ENCODE results near the gene LRMDA. TPM values are rescaled to one million over a fixed set of nuclear protein-coding genes. Genes with fewer than 3 reads are reported as not detected.

Gene LRMDA
- total and polyA plus RNA-seq, 2 donors (not counting 1 experiment from before 2014, with no cell fraction given): 0.12 TPM; not detected in 1

GRCh38 chr10:76491216-76491615 is 1059.8 kb downstream of the LRMDA start:
- Mint-ChIP-seq H3K9me3 (ENCODE audit: insufficient read depth) (peaks cover 7% of the 10 kb centered on the region), H3K4me1 (no peaks in the 10 kb centered on the region), H3K27me3 (no peaks in the 10 kb centered on the region), H3K4me3 (no peak overlapping the region), H3K27ac (no peak overlapping the region)
- Histone ChIP-seq H3K27me3 (replicated peaks in 1 of 4; ENCODE audit: control extremely low read depth in 1 of 4, control insufficient read depth in 3 of 4, insufficient read depth in 4 of 4, low read length in 3 of 4) (no peaks in the 10 kb centered on the region), H3K4me2 (replicated peaks; ENCODE audit: low read depth, low read length, poor library complexity, severe bottlenecking) (no peak overlapping the region), H3K9me3 (ENCODE audit: control extremely low read depth in 1 of 3, control insufficient read depth in 2 of 3, insufficient read depth in 1 of 3, low read length in 2 of 3) (peaks cover 0 to 4% (median 0%) of the 10 kb centered on the region in 3 donors), H3K4me1 (ENCODE audit: control insufficient read depth in 2 of 2, insufficient read depth in 2 of 2, low read length in 2 of 2) (no peaks in the 10 kb centered on the region), H3K9ac (ENCODE audit: low read length) (no peak overlapping the region), H3K79me2 (ENCODE audit: control insufficient read depth, insufficient read depth, low read length) (no peaks in the 10 kb centered on the region), H3K36me3 (replicated peaks in 1 of 2; ENCODE audit: control extremely low read depth in 1 of 2, control insufficient read depth in 1 of 2, extremely low read depth in 1 of 2, insufficient read depth in 2 of 2, low read length in 1 of 2) (no peaks in the 10 kb centered on the region), H4K20me1 (ENCODE audit: control insufficient read depth, insufficient read depth, low read length, poor library complexity, severe bottlenecking) (no peaks in the 10 kb centered on the region), H3K27ac (ENCODE audit: low read length in 2 of 2) (no peak overlapping the region), H3K4me3 (ENCODE audit: control extremely low read depth in 1 of 5, extremely low read depth in 1 of 5, insufficient read depth in 1 of 5, low read depth in 2 of 5, low read length in 4 of 5) (no peak overlapping the region), H2AFZ (ENCODE audit: insufficient read depth, low read depth, low read length, poor library complexity, severe bottlenecking) (no peak overlapping the region)
- ATAC-seq (ENCODE audit: low read depth): no peak
- intact Hi-C loops (cut with micrococcal nuclease): no loop called here
- TF ChIP-seq CTCF (IDR thresholded peaks at IDR 0.05): no peak
- no peak for TF ChIP-seq EZH2 (IDR thresholded peaks at IDR 0.05; ENCODE audit: borderline replicate concordance, insufficient read depth, low read depth, low read length, poor library complexity, severe bottlenecking)
- no peak for DNase-seq
- POLR2A ChIA-PET: no interaction called here
- CTCF ChIA-PET: no interaction called here

- no peaks in the 10 kb centered on the region for H3K4me1 ChIP-seq (ENCODE audit: control insufficient read depth in 2 of 2, insufficient read depth in 2 of 2, low read length in 2 of 2)
- ChIA-PET CTCF (no interaction called here), POLR2A (no interaction called here)
- H3K4me3 Mint-ChIP-seq: no peak overlapping the region
- no peak for ATAC-seq (ENCODE audit: low read depth)
- no peak overlapping the region for H3K27ac ChIP-seq (ENCODE audit: low read length in 2 of 2)
- no peak for DNase-seq
- H3K4me2 ChIP-seq (replicated peaks; ENCODE audit: low read depth, low read length, poor library complexity, severe bottlenecking): no peak overlapping the region
- no peaks in the 10 kb centered on the region for H3K4me1 Mint-ChIP-seq
- no peaks in the 10 kb centered on the region for H3K36me3 ChIP-seq (replicated peaks in 1 of 2; ENCODE audit: control extremely low read depth in 1 of 2, control insufficient read depth in 1 of 2, extremely low read depth in 1 of 2, insufficient read depth in 2 of 2, low read length in 1 of 2)
- no peak overlapping the region for H3K27ac Mint-ChIP-seq
- peaks cover 0 to 4% (median 0%) of the 10 kb centered on the region in 3 donors for H3K9me3 ChIP-seq (ENCODE audit: control extremely low read depth in 1 of 3, control insufficient read depth in 2 of 3, insufficient read depth in 1 of 3, low read length in 2 of 3)
- no peak overlapping the region for H3K4me3 ChIP-seq (ENCODE audit: control extremely low read depth in 1 of 5, extremely low read depth in 1 of 5, insufficient read depth in 1 of 5, low read depth in 2 of 5, low read length in 4 of 5)
- no peaks in the 10 kb centered on the region for H4K20me1 ChIP-seq (ENCODE audit: control insufficient read depth, insufficient read depth, low read length, poor library complexity, severe bottlenecking)
- intact Hi-C loops (cut with micrococcal nuclease): no loop called here
- no peak overlapping the region for H3K9ac ChIP-seq (ENCODE audit: low read length)
- H3K79me2 ChIP-seq (ENCODE audit: control insufficient read depth, insufficient read depth, low read length): no peaks in the 10 kb centered on the region
- TF ChIP-seq EZH2 (IDR thresholded peaks at IDR 0.05; ENCODE audit: borderline replicate concordance, insufficient read depth, low read depth, low read length, poor library complexity, severe bottlenecking) (no peak), CTCF (IDR thresholded peaks at IDR 0.05) (no peak)
- H3K27me3 ChIP-seq (replicated peaks in 1 of 4; ENCODE audit: control extremely low read depth in 1 of 4, control insufficient read depth in 3 of 4, insufficient read depth in 4 of 4, low read length in 3 of 4): no peaks in the 10 kb centered on the region
- WGBS (ENCODE audit: insufficient coverage): 80% methylated on average over 1 of the region's 3 CpGs
- no peaks in the 10 kb centered on the region for H3K27me3 Mint-ChIP-seq
- H2AFZ ChIP-seq (ENCODE audit: insufficient read depth, low read depth, low read length, poor library complexity, severe bottlenecking): no peak overlapping the region
- H3K9me3 Mint-ChIP-seq (ENCODE audit: insufficient read depth): peaks cover 7% of the 10 kb centered on the region
These were observed 1060.6 kb downstream of the LRMDA start for GRCh38 chr10:76492026-76492425.
